Stomach (tissue), 4 donors: ENCODE data around the gene SNORC.

Experiments
- EP300 ChIP-seq: sonication (generic); formaldehyde crosslinking; IDR thresholded peaks from one replicate; pipeline ENCODE4 v1.6.1; 2017; ENCODE audit warnings: antibody characterized with exemption
- POLR2A ChIP-seq, 4 donors: fragments of 450-650 bp; IDR thresholded peaks; one replicate each; pipeline ENCODE4 v1.6.1; 2016; ENCODE audit warnings: antibody characterized with exemption in 4 of 4, control low read depth in 2 of 4, mild to moderate bottlenecking in 1 of 4, moderate library complexity in 1 of 4
- POLR2AphosphoS5 ChIP-seq, 3 donors: sonication (generic); formaldehyde crosslinking; IDR thresholded peaks; one replicate each; pipeline ENCODE4 v1.6.1; 2016; ENCODE audit warnings: antibody characterized with exemption in 3 of 3
- TF ChIP-seq, protein P1 (sequence below), 7 experiments: fragments of 450-650 bp in 4 of 7; fragments of 200-600 bp in 3 of 7; sonication (generic) in 3 of 7; IDR thresholded peaks; one replicate each; pipeline ENCODE4 v1.5.1; 2016 to 2019; ENCODE audit warnings: antibody characterized with exemption in 7 of 7, control low read depth in 2 of 7, mild to moderate bottlenecking in 1 of 7

DNA sequence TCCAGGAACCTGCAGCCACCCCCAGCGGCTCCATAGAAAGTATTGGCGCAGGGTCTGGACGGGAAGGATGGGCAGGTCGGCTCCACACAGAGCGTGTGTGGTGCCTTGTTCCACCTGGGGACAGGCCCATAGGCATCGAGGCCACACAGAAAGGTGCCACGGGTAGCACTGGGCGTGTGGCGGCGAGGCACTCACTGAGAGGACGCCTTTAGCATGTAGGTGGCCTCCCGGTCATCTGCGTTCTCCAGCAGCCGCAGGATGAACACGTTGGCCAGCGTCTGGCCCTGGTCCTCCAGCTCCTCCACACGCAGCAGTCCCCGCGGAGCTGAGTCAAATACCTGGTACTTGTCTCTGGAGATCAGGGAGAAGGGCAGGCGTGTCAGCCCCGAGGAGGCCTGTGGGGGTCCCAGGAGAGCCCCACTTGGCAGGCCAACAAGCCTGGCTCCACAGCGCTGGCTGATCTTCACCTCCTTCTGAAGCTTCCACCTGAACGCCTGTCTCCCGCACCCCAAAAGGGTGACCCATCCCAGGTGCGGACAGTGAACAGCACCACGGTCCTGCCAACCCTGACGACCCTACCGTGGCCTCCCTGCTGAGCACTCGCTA is 13.2 kb downstream of the SNORC start:
- TF ChIP-seq, protein P1, sequence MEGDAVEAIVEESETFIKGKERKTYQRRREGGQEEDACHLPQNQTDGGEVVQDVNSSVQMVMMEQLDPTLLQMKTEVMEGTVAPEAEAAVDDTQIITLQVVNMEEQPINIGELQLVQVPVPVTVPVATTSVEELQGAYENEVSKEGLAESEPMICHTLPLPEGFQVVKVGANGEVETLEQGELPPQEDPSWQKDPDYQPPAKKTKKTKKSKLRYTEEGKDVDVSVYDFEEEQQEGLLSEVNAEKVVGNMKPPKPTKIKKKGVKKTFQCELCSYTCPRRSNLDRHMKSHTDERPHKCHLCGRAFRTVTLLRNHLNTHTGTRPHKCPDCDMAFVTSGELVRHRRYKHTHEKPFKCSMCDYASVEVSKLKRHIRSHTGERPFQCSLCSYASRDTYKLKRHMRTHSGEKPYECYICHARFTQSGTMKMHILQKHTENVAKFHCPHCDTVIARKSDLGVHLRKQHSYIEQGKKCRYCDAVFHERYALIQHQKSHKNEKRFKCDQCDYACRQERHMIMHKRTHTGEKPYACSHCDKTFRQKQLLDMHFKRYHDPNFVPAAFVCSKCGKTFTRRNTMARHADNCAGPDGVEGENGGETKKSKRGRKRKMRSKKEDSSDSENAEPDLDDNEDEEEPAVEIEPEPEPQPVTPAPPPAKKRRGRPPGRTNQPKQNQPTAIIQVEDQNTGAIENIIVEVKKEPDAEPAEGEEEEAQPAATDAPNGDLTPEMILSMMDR (IDR thresholded peaks at IDR 0.05), result no peak
- TF ChIP-seq POLR2A (IDR thresholded peaks at IDR 0.05) (no peak), EP300 (no peak), POLR2AphosphoS5 (IDR thresholded peaks at IDR 0.05) (no peak)
